SU-DHL-6 (cell line): ENCODE measurements around the gene TRRAP.

ENCODE experiments used
- H2AFZ ChIP-seq: fragments of 200-600 bp; sonication (generic); 2 replicates; pipeline ENCODE4 v1.6.1; 2014; ENCODE audit warnings: low read depth, mild to moderate bottlenecking, moderate library complexity, mixed read lengths, antibody characterized with exemption, low read length; ENCODE audit not compliant: severe bottlenecking
- H3F3A ChIP-seq: fragments of 200-600 bp; shearing (Covaris generic); 2 replicates; pipeline ENCODE4 v1.6.0; 2016; ENCODE audit warnings: antibody characterized with exemption, mild to moderate bottlenecking; ENCODE audit not compliant: insufficient read depth
- H3K27ac ChIP-seq: fragments of 200-600 bp; sonication (generic); 2 replicates; pipeline ENCODE4 v1.5.1; 2016; ENCODE audit warnings: low read depth, mild to moderate bottlenecking, low read length, moderate library complexity, mixed read lengths
- H3K27me3 ChIP-seq: fragments of 200-600 bp; sonication (generic), shearing (Covaris generic); 2 replicates; pipeline ENCODE4 v1.6.0; 2014; ENCODE audit warnings: mild to moderate bottlenecking, low read length
- H3K36me3 ChIP-seq: fragments of 200-600 bp; sonication (generic); 2 replicates; pipeline ENCODE4 v1.6.1; 2014; ENCODE audit warnings: mild to moderate bottlenecking, low read length, mixed read lengths
- H3K4me2 ChIP-seq: fragments of 300-600, 200-600 bp; shearing (Covaris generic), sonication (generic); 2 replicates; pipeline ENCODE4 v1.6.0; 2014; ENCODE audit warnings: low read length, low read depth, mild to moderate bottlenecking; ENCODE audit not compliant: poor library complexity, severe bottlenecking
- H3K4me3 ChIP-seq: fragments of 200-600 bp; sonication (generic); 2 replicates; pipeline ENCODE4 v1.5.1; 2014; ENCODE audit warnings: antibody characterized with exemption, low read length, mild to moderate bottlenecking, mixed read lengths; ENCODE audit not compliant: insufficient read depth, poor library complexity, severe bottlenecking
- H3K79me2 ChIP-seq: fragments of 200-600 bp; sonication (generic); 2 replicates; pipeline ENCODE4 v1.6.1; 2014; ENCODE audit warnings: mild to moderate bottlenecking, low read length, moderate library complexity; ENCODE audit not compliant: insufficient read depth
- H3K9ac ChIP-seq: fragments of 200-600 bp; sonication (generic); 2 replicates; pipeline ENCODE4 v1.7.0; 2014; ENCODE audit warnings: mild to moderate bottlenecking, low read length
- H3K9me2 ChIP-seq: fragments of 200-600 bp; sonication (generic); replicated peaks from 2 replicates; pipeline ENCODE4 v1.6.1; 2014; ENCODE audit warnings: low read length; ENCODE audit not compliant: insufficient read depth
- H3K9me3 ChIP-seq: fragments of 200-600 bp; sonication (generic); 2 replicates; pipeline ENCODE4 v1.6.1; 2014; ENCODE audit warnings: low read length, mixed read lengths; ENCODE audit not compliant: insufficient read depth
- H4K20me1 ChIP-seq: fragments of 200-600 bp; sonication (generic); 2 replicates; pipeline ENCODE4 v1.6.1; 2014; ENCODE audit warnings: low read depth, mild to moderate bottlenecking, antibody characterized with exemption, low read length, moderate library complexity, mixed read lengths
- EZH2phosphoT487 ChIP-seq: fragments of 200-600 bp; sonication (generic), shearing (Covaris generic); conservative IDR thresholded peaks from 2 replicates; pipeline ENCODE4 v1.6.1; 2018; ENCODE audit warnings: mild to moderate bottlenecking, antibody characterized with exemption, low read length, moderate library complexity, mixed read lengths
- TF ChIP-seq, protein P1 (sequence below): fragments of 200-600 bp; sonication (generic); IDR thresholded peaks from one replicate; pipeline ENCODE4 v1.5.1; 2017; ENCODE audit warnings: antibody characterized with exemption, mild to moderate bottlenecking, low read length, moderate library complexity; ENCODE audit not compliant: insufficient read depth, poor library complexity, severe bottlenecking

Gene TRRAP

DNA sequence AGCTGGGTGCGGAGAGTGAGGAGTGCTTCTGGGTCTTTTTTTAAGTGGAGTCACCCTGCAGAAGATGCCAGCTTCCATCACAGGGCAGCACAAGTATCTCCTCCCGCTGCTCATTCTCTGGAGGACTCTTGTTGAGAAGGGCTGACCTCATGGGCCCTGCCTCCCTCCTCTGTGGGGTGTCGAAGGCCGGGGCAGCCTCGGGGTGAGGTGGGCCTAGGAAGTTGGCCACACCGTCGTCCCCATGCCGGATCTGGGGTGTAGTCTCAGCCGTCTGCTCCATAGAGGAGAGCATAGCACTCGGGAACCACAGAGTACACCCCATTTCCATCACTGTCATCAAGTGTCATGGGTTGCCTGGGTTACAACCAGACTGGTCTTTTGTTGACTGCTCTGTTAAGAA, 85.0 kb downstream of the TRRAP start:
- no peaks in the 10 kb centered on the region for H3K9me2 ChIP-seq
- no peak overlapping the region for H3K4me2 ChIP-seq
- H3F3A ChIP-seq = no peaks in the 10 kb centered on the region
- H3K27ac ChIP-seq = no peak overlapping the region
- H3K27me3 ChIP-seq = no peaks in the 10 kb centered on the region
- peaks cover 21% of the 10 kb centered on the region for H3K36me3 ChIP-seq
- TF ChIP-seq EZH2phosphoT487 = no peak
- TF ChIP-seq, protein P1, sequence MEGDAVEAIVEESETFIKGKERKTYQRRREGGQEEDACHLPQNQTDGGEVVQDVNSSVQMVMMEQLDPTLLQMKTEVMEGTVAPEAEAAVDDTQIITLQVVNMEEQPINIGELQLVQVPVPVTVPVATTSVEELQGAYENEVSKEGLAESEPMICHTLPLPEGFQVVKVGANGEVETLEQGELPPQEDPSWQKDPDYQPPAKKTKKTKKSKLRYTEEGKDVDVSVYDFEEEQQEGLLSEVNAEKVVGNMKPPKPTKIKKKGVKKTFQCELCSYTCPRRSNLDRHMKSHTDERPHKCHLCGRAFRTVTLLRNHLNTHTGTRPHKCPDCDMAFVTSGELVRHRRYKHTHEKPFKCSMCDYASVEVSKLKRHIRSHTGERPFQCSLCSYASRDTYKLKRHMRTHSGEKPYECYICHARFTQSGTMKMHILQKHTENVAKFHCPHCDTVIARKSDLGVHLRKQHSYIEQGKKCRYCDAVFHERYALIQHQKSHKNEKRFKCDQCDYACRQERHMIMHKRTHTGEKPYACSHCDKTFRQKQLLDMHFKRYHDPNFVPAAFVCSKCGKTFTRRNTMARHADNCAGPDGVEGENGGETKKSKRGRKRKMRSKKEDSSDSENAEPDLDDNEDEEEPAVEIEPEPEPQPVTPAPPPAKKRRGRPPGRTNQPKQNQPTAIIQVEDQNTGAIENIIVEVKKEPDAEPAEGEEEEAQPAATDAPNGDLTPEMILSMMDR = no peak
- no peaks in the 10 kb centered on the region for H3K9me3 ChIP-seq
- no peaks in the 10 kb centered on the region for H3K79me2 ChIP-seq
- no peak overlapping the region for H3K9ac ChIP-seq
- no peak overlapping the region for H3K4me3 ChIP-seq
- no peaks in the 10 kb centered on the region for H4K20me1 ChIP-seq
- H2AFZ ChIP-seq = no peak overlapping the region

DNA sequence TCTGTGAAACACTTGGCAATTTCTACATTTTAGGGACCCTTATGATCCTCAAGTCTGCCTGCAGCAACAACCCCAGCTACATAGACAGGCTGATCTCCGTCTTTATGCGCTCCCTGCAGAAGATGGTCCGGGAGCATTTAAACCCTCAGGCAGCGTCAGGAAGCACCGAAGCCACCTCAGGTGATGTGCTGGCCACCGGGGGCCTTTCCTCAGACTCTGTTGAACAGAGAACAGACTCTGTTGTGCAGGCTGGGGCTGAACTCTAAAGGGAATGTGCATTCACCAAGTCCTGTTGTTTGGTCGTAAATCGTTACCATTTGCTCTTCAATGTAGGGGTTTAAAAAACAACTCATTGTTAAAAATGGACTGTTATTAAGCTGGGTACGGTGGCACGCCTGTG, 86.3 kb downstream of the TRRAP start:
- H3F3A ChIP-seq = no peaks in the 10 kb centered on the region
- no peak overlapping the region for H2AFZ ChIP-seq
- H3K9ac ChIP-seq = no peak overlapping the region
- H3K9me3 ChIP-seq = no peaks in the 10 kb centered on the region
- H3K27me3 ChIP-seq = no peaks in the 10 kb centered on the region
- peaks cover 20% of the 10 kb centered on the region for H3K36me3 ChIP-seq
- H3K4me2 ChIP-seq = no peak overlapping the region
- H3K79me2 ChIP-seq = no peaks in the 10 kb centered on the region
- no peaks in the 10 kb centered on the region for H4K20me1 ChIP-seq
- no peak overlapping the region for H3K27ac ChIP-seq
- H3K4me3 ChIP-seq = no peak overlapping the region
- TF ChIP-seq EZH2phosphoT487 = no peak
- TF ChIP-seq, protein P1 = no peak
- H3K9me2 ChIP-seq = no peaks in the 10 kb centered on the region

DNA sequence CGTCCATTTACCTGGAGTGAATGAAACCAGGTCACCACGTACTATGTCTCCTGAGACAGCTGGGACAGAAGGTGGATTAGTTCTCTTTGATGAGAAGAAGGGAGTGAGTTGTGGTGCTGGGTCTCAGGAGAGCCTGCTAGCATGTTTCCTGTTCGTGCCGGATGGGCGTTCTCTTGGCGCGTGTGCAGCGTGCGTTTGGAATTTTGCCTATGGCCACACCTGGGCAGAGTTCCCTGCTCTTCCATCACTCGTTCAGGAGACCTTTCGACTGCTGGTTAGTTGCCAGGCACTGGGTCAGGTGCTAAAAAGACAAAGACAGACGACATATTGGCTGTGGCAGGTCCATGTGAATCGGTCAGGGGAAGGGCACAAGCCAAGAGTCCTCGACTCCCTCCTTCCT, 90.3 kb downstream of the TRRAP start:
- Histone ChIP-seq H3K9ac (no peak overlapping the region), H3K4me3 (no peak overlapping the region), H3K9me2 (no peaks in the 10 kb centered on the region), H4K20me1 (no peaks in the 10 kb centered on the region), H3K4me2 (no peak overlapping the region), H2AFZ (no peak overlapping the region), H3K36me3 (peaks cover 23% of the 10 kb centered on the region), H3K79me2 (no peaks in the 10 kb centered on the region), H3K9me3 (no peaks in the 10 kb centered on the region), H3K27ac (no peak overlapping the region), H3F3A (no peaks in the 10 kb centered on the region), H3K27me3 (no peaks in the 10 kb centered on the region)
- TF ChIP-seq, protein P1 = no peak
- TF ChIP-seq EZH2phosphoT487 = no peak

DNA sequence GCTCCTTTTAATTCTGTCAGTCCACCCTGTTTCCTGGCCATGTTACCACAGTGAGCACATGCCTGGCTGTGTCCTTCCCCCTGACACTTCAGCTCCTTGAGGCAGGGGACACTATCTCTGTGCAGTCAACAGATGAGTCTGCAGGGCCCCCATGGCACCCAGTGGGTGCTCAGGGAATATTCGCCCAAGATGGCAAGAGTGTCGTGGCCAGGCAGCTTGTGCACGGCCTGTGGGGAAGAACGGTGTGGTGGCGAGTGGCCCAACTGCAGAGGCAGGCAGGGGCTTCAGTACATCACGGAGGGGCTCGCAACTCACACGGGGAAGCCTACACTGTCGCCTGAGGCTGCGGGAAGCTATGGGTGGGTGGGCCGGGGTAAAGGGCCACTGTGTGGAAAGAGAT, 91.1 kb downstream of the TRRAP start:
- no peak overlapping the region for H3K9ac ChIP-seq
- TF ChIP-seq, protein P1 = no peak
- TF ChIP-seq EZH2phosphoT487 = no peak
- H2AFZ ChIP-seq = no peak overlapping the region
- H3F3A ChIP-seq = no peaks in the 10 kb centered on the region
- no peaks in the 10 kb centered on the region for H3K79me2 ChIP-seq
- peaks cover 24% of the 10 kb centered on the region for H3K36me3 ChIP-seq
- no peak overlapping the region for H3K4me3 ChIP-seq
- no peaks in the 10 kb centered on the region for H3K27me3 ChIP-seq
- no peaks in the 10 kb centered on the region for H3K9me3 ChIP-seq
- no peaks in the 10 kb centered on the region for H3K9me2 ChIP-seq
- no peak overlapping the region for H3K4me2 ChIP-seq
- no peak overlapping the region for H3K27ac ChIP-seq
- H4K20me1 ChIP-seq = no peaks in the 10 kb centered on the region
